ENCODE measurements around the gene DNAH3. TPM values are rescaled to one million over a fixed set of nuclear protein-coding genes. Genes with fewer than 3 reads are reported as not detected.

Gene DNAH3
- total RNA-seq, 1 experiment from 2014 or later, result 4.4 TPM

- no peak for TF ChIP-seq CTCF (IDR thresholded peaks at IDR 0.05; ENCODE audit: insufficient read depth in 1 of 2, low read depth in 1 of 2, low read length in 1 of 2, severe bottlenecking in 1 of 2, unreplicated experiment in 1 of 2)
- H3K4me3 ChIP-seq (ENCODE audit: low read depth, low read length), result no peak overlapping the region
- Mint-ChIP-seq H3K27ac (ENCODE audit: unreplicated experiment) (no peak overlapping the region), H3K4me3 (ENCODE audit: unreplicated experiment) (no peak overlapping the region), H3K36me3 (ENCODE audit: insufficient read depth, unreplicated experiment) (no peaks in the 10 kb centered on the region), H3K4me1 (ENCODE audit: low read depth, unreplicated experiment) (peaks cover 9% of the 10 kb centered on the region), H3K27me3 (ENCODE audit: insufficient read depth, unreplicated experiment) (no peaks in the 10 kb centered on the region), H3K9me3 (ENCODE audit: unreplicated experiment) (no peaks in the 10 kb centered on the region)
- no peaks in the 10 kb centered on the region for H3K36me3 ChIP-seq (ENCODE audit: control insufficient read depth, insufficient read depth, low read length)
- no peaks in the 10 kb centered on the region for H3K9me3 ChIP-seq
- intact Hi-C loops (cut with micrococcal nuclease; ENCODE audit: unreplicated experiment), result no loop called here
- no peak for DNase-seq
- H3K4me1 ChIP-seq, result peaks cover 39% of the 10 kb centered on the region
- BruUV-seq (replicated peaks), result no TSS peak
- ChIA-PET POLR2A (no interaction called here), CTCF (no interaction called here)
- no peaks in the 10 kb centered on the region for H3K27me3 ChIP-seq (replicated peaks; ENCODE audit: control insufficient read depth, insufficient read depth, low read length)
These were observed 209.6 kb downstream of the DNAH3 start for GRCh38 chr16:20940871-20941635.

GRCh38 chr16:20939611-20940010 is 211.0 kb downstream of the DNAH3 start:
- H3K27ac Mint-ChIP-seq (ENCODE audit: unreplicated experiment), result no peak overlapping the region
- H3K9me3 ChIP-seq, result no peaks in the 10 kb centered on the region
- no TSS peak for BruUV-seq (replicated peaks)
- DNase-seq, result no peak
- H3K27me3 ChIP-seq (replicated peaks; ENCODE audit: control insufficient read depth, insufficient read depth, low read length), result no peaks in the 10 kb centered on the region
- H3K4me3 ChIP-seq (ENCODE audit: low read depth, low read length), result no peak overlapping the region
- CTCF ChIA-PET, result no interaction called here
- H3K9me3 Mint-ChIP-seq (ENCODE audit: unreplicated experiment), result no peaks in the 10 kb centered on the region
- no peaks in the 10 kb centered on the region for H3K4me1 Mint-ChIP-seq (ENCODE audit: low read depth, unreplicated experiment)
- intact Hi-C loops (cut with micrococcal nuclease; ENCODE audit: unreplicated experiment), result loop anchor here (5.0 kb wide), 1 partner anchor 87 kb away; no protein-coding TSS in a partner anchor
- no peaks in the 10 kb centered on the region for H3K27me3 Mint-ChIP-seq (ENCODE audit: insufficient read depth, unreplicated experiment)
- no peak for TF ChIP-seq CTCF (IDR thresholded peaks at IDR 0.05; ENCODE audit: insufficient read depth in 1 of 2, low read depth in 1 of 2, low read length in 1 of 2, severe bottlenecking in 1 of 2, unreplicated experiment in 1 of 2)
- no peaks in the 10 kb centered on the region for H3K36me3 ChIP-seq (ENCODE audit: control insufficient read depth, insufficient read depth, low read length)
- no peak overlapping the region for H3K4me3 Mint-ChIP-seq (ENCODE audit: unreplicated experiment)
- POLR2A ChIA-PET, result no interaction called here
- H3K4me1 ChIP-seq, result peaks cover 41% of the 10 kb centered on the region
- H3K36me3 Mint-ChIP-seq (ENCODE audit: insufficient read depth, unreplicated experiment), result no peaks in the 10 kb centered on the region

- no peaks in the 10 kb centered on the region for H3K27me3 ChIP-seq (replicated peaks; ENCODE audit: control insufficient read depth, insufficient read depth, low read length)
- no peak for TF ChIP-seq CTCF (IDR thresholded peaks at IDR 0.05; ENCODE audit: insufficient read depth in 1 of 2, low read depth in 1 of 2, low read length in 1 of 2, severe bottlenecking in 1 of 2, unreplicated experiment in 1 of 2)
- no peaks in the 10 kb centered on the region for H3K9me3 ChIP-seq
- peak overlapping the region; percentile 80 for H3K27ac Mint-ChIP-seq (ENCODE audit: unreplicated experiment)
- no peak for DNase-seq
- POLR2A ChIA-PET, result interaction anchor here (0.5 to 1.5 kb wide), 4 partner anchors 16 to 86 kb away, joined by 3 to 10 read pairs (median 6); partner anchors contain the start of genes DCUN1D3 and LYRM1
- CTCF ChIA-PET, result interaction anchor here (0.5 to 1.2 kb wide), 3 partner anchors 58 to 328 kb away, joined by 3 to 4 read pairs (median 3); no protein-coding TSS in a partner anchor
- no peaks in the 10 kb centered on the region for H3K27me3 Mint-ChIP-seq (ENCODE audit: insufficient read depth, unreplicated experiment)
- H3K4me3 ChIP-seq (ENCODE audit: low read depth, low read length), result no peak overlapping the region
- BruUV-seq (replicated peaks), result no TSS peak
- no peaks in the 10 kb centered on the region for H3K9me3 Mint-ChIP-seq (ENCODE audit: unreplicated experiment)
- no peaks in the 10 kb centered on the region for H3K36me3 ChIP-seq (ENCODE audit: control insufficient read depth, insufficient read depth, low read length)
- H3K36me3 Mint-ChIP-seq (ENCODE audit: insufficient read depth, unreplicated experiment), result no peaks in the 10 kb centered on the region
- no peaks in the 10 kb centered on the region for H3K4me1 Mint-ChIP-seq (ENCODE audit: low read depth, unreplicated experiment)
- no peak overlapping the region for H3K4me3 Mint-ChIP-seq (ENCODE audit: unreplicated experiment)
- H3K4me1 ChIP-seq, result peaks cover 47% of the 10 kb centered on the region
- intact Hi-C loops (cut with micrococcal nuclease; ENCODE audit: unreplicated experiment), result loop anchor here (1.0 to 5.0 kb wide), 3 partner anchors 14 to 86 kb away; partner anchors contain the start of genes DCUN1D3 and LYRM1
These were observed 212.2 kb downstream of the DNAH3 start for GRCh38 chr16:20938426-20938825.

All from Caco-2 (cell line).